ENCODE measurements around the gene EIPR1.
"Not testable (repeated sequence)": the region's sequence is repeated elsewhere in the genome, so short reads cannot be mapped to it uniquely, and the experiment has no call there.

Gene EIPR1

DNA sequence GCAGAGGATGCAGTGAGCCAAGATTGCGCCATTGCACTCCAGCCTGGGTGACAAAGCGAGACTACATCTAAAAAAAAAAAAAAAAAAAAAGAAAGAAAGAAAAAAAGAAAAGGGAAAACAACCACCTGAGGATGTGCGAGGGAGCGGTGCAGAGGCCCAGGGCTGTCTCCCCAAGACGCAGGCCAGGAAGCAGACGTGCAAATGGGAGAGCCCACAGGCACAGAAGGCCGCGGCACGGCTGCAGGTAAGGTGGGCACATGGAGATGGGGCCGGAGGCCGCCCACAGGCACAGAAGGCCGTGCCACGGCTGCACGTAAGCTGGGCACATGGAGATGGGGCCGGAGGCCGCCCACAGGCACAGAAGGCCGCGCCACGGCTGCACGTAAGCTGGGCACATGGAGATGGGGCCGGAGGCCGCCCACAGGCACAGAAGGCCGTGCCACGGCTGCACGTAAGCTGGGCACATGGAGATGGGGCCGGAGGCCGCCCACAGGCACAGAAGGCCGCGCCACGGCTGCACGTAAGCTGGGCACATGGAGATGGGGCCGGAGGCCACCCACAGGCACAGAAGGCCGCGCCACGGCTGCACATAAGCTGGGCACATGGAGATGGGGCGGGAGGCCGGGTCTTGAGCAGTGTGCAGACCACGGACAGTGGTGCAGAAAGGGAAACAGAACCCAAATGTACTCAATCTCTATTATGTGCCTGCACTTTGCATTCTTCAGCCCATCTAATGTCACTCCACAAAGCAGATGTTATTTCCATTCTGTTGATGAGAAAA, 93.6 kb downstream of the EIPR1 start:
- not testable (repeated sequence) for DNase-seq

DNA sequence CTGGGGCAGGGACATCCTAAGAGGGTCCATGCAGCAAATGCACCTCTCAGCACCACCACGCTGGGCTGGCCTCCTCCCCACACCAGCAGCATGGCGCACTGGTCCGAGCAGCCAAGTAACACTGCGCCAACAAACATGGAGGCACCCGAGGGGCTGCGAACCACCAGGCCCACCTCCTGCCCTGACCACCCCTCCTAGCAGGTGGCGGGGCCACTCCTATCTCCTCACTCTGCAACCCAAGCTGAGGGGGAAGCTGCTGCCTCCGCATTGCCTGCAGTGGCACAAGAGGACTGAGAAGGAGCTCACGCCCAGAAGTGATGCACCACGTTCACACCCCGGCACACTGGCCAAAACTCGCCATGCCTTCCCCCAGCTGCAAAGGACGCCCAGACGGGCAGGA, 94.4 kb downstream of the EIPR1 start:
- DNase-seq = no peak

DNA sequence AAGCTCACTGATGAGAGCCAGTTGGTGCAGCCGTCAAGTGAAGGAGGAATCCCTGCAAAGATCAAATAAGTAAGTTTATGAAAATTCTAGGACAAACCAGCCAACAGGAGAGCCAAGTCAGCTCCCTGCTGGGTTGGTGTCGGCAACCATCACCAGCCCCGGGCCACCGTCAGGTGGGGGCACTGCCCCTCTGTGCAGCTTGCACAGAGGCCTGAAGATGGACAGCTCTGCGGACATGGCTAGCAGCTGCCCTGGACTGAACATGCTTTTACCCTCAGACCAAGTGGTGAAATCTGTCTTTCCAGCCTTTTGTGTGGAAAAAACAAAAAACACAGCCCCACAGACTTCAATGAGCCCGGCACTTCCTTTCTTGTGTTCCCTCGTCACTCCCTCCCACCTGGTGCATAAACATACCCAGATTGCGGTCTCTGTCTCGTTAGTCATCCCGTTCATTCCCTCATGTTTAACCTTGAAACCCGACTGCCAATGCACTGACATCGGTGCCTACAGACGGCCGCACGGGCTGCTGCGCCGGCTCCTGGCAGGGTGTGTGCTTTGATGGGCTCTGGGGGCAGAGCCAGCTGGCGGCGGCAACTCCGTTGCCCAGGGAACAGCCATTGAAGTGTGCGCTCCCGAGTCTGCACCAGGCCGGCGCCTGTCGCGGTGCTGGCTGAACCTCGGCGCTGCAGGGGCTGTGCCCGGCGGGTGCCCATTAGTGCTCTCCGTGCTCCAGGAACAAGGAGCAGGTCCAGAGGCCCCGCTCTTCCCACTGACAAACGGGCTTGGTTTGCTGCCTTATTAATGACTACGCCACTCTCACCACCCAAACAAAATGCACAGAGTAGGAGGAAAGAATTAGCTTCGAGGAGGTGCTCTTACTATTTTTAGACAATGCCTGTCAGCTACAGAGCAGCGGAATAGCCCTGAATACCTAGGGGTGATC, 95.3 kb downstream of the EIPR1 start:
- no peak for DNase-seq

DNA sequence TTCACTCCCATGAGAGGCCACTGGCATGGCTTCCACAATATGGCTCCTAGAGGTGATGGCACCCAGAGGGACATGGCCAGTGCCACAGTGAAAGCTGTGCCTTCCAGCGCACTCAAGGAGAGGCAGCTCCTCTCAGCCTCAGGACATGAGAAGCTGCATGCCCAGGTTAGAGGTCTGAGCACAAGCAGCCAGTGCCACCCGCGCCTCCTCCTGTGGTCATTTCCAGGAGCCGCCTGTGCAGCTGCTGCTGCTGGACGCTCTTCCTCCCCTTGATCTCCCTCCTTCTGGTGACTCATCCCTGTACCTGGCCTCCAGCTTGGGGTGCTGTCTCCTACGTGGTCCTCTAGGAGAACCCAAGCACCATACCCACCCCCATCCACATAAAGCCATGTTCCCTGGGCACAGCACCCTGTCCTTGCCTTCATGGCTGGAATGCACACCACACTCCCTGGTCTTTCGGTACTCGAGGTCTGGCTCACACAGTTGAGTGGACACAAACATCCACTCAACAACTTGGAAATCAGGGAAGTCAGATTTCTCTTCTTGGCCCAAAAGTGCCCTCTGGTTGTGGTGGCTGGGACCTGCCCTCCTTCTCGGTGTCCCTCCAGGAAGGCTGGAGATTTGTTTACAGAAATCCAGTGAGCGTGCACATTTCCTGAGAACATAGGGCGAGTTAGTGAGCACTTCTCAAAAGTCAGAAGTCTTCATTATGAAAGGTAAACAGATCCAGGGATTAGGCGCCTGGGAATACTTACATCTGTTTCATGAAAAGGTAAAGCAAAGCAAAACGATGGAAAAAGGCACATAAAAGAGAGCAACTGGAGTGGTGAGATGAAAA, 96.7 kb downstream of the EIPR1 start:
- DNase-seq = no peak

DNA sequence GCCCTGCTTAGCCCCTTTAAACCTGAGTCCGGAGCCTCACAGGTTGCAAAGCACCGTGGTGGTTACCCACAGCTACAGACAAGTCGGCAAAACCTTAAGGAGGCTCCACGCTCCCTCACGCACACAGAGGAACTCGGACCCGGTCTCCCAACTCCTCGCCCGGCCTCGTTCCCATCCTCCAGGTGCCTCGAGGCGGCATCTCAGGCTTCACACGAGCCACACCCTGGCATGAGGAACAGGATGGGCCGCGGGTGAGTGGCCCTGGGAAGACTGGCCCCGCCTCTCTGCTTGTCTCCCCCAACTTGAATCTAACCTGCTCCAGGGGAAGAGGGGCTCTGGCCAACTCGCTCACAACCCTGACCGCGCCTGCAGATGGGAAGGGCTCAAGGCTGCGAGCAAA, 97.4 kb downstream of the EIPR1 start:
- DNase-seq = no peak

DNA sequence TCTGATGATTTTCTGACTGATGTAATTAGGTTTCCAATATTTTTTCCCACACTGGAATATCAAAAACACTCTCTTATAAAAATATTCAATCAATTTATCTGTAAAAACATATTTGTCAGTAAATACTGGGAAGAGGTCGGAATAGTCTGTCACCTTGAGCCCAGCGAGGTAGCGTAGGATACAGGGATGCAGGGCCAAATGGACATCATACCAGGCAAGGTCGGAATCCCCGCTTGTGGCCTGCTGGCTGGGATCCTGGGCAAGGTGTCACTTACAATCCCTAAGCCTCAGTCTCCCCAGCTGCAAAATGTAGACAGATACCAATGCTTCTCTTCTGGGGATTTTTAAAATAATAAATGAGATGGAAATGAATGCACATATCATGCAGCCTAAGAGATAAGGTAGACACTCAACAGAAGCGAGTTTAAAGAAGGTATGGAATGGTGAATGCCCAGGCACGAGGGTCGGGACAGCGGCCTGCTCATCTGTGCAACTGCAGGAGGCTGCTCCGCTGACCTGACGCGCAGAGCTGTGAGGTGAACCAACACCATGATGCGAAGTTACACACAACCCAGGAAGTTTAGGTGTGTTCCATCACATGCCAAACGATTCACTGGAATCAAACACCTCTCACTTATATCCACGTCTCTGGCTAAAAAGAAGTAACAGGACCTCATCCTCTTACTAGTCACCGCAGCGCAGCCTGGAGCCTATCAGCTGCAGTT, 98.2 kb downstream of the EIPR1 start:
- no peak for DNase-seq

DNA sequence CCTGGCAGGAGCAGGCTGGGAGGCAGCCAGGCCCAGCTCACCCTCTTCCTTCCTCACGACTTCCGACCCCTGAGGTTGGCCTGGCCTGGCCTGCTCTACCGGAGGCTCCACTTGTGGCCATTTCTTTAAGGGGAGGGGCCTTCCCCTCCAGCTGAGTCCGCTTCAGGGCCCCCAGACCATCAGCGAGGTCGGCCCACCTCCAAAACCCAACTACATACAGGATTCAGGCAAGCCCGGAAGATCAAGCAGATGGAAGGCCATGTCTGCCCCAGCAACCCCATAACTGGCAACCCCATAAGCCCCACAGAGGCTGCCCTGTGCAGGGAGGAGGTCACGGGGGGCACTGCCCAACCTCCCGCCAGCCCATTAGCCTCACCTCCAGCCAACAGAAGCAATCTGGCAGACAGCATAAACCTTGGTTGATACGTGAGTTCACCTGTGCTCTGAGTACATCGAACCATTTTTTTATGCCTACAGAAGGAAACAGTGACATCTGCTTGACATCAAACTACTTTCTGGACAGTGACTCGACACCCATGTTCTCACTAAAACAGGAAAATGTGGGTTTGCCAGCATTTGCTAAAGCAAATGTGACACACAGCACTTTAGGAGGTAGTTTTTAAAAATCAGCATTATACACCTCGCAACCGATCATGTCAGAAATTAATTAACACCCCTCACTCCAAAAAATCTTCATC, 98.9 kb downstream of the EIPR1 start:
- DNase-seq = no peak

DNA sequence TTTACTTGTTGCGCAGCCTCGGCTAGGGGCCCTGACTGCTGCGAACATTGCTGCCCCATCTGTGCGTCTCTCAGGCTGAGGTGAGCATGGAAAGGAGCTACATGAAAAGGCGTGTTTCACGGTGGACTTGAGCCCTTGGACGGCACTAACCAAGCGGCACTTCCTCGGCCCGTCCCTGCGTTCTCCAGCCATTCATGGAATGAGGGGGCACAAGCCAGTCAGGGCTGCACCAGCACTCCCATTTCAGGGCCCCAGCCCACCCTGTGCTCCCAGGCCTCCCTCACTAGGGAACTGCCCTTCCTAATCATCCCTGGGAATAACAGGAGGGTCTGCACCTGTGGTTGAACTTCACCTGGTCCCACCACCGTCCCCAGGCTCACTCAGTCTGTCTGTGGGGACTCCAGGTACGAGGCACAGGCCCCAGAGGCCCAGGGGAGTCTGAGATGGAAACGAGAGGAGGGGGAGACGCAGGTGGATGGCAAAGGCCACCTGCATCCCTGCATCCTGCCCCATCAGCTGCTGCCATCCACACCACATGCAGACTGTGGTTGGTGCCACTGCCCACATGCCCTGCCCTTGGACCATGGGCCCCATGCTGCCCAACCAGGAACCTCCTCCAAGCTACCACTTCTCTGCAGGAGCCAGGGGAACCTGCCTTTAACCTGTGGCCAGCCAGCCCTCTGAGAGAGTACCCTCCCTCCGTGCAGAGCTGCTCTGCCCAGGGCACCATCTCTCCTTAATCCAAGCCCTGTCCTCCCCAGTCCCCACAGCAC, 99.7 kb downstream of the EIPR1 start:
- no peak for DNase-seq

DNA sequence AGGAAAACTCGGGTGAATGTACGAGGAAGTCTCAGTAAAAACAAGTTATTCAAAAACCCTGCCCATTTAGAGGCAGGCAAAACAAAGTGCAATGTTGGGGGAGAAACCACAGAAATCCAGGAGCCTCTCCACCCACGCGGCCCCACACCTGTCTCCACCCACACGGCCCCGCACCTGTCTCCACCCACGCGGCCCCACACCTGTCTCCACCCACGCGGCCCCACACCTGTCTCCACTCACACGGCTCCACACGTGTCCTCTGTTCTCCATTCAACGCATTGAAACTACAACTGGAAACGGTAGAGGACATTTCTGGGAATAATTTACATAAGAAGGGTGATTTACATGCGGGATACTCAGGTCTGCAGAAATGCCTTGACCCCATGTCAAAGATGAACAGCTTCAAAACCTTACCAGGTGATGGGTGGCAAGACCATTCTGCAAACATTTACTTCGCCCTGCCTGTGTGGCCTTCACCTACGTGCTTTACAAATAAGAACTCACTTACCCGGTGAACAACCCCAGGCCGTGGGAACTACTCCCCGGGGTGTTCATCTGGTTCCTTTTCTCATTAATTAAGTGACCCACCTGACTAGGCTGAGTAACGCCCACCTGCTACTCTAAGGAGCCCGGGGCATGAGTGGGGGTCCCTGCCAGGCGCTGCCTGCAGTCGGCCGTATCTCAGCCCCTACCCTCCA, 100.4 kb downstream of the EIPR1 start:
- no peak for DNase-seq

DNA sequence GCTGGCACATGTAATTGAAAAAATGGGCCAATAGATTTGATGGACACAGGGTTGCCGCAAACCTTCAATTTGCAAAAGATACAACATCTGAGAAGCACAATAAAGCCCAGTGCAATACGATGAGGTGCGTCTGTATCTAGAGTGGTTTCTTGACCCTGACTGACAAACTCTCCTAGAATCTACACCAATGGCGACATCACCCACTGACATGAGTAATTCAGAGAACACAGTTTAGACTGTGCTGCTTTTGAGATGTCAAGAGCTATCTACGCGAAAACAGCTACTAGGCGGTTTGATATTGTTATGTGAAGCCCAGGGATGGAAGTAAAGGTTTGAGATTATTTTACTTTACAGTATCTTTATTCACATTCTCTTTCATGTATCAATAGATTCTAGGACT, 104.9 kb downstream of the EIPR1 start:
- no peak for DNase-seq

DNA sequence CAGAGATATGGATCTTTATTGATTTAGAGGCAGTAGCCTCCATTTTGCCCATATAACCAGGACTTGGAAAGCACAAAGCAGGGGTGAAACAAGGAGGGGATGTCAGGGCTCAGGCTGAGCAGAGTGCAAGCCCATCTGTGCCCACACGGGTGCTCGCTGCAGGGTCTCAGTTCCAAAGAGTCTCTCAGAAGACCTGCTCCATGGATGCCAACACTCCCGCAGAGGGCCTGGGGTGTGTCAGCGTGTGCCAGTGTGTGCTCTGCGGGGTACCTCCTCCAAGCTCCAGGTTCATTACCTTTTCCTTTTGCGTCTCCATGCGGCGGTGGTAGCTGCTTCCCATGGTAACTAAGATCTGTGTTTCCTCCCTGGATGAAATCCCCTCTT, 107.5 kb downstream of the EIPR1 start:
- no peak for DNase-seq

DNA sequence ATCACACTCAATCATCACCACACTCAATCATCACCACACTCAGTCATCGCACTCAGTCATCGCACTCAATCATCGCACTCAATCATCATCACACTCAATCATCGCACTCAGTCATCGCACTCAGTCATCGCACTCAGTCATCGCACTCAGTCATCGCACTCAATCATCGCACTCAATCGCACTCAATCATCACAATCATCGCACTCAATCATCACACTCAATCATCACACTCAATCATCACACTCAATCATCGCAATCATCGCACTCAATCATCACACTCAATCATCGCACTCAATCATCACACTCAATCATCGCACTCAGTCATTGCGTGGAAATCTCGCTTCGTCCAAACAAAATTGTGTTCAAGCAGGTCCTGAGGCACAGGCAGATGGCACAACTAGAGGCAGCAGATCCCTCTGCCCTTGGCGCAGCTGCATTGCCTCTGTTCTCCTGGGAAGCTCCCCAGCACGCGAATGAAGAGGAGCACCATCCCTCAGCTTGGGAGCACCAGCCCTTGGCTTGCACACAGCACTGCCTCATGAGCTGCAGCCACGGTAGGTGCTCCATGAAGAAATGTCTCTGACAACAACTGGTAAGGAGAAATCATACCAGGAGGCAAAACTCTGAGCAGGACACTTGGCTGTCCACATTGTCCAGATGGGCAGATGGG, 108.1 kb downstream of the EIPR1 start:
- no peak for DNase-seq

DNA sequence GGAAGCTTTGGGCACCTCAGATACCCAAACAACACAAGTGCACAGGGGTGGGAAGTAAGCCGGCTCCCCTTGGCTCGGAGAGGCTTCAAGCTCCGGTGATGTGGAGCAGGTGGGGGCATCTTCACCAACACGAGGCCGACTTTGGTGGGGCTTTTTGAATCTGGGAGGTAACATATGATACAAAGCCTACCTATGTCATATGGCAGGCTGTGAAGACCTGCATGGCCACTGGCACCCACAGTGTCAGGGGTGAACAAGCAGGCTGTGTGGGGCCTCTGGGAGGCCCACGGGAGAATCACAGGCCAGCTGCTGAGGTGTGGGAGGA, 109.0 kb downstream of the EIPR1 start:
- no peak for DNase-seq

DNA sequence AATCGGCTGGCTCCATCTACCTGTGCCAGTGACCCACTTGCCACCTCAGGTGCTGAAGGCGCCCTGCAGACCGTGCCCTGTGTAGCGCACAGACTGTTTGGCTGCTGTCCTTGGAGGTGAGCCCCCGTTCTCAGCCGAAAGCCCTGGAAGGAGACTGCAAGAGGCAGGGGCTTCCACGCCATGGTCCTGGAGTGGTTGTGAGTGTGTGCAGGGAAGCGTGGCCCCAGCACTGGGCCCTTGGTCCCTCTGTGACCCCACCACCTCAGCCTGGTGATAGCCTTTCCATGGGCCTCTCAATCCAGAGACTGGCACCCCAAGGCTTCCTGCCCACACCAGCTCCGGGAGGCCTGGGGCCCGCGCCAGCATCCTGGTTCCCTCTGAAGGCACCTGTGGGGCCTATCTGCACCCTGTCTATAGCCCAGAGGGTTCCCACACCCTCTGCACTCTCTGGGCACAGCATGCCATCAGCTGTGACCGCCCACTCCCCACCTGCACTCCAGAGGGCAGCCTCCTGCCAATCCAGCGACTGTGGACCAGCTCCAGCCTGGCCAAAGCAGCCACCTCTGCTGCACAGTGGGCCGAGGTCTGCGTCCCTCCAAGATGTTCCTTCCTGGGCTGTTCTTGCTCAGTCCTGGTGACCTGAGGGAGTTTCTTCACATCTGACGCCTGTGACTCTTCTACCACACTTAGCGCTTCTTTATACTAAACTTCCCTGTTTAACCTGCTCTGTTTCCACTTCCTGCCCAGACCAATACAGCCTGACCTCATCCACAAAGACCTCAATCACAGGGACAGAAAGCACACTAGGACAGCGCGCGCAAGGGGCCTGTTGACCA, 109.5 kb downstream of the EIPR1 start:
- no peak for DNase-seq

DNA sequence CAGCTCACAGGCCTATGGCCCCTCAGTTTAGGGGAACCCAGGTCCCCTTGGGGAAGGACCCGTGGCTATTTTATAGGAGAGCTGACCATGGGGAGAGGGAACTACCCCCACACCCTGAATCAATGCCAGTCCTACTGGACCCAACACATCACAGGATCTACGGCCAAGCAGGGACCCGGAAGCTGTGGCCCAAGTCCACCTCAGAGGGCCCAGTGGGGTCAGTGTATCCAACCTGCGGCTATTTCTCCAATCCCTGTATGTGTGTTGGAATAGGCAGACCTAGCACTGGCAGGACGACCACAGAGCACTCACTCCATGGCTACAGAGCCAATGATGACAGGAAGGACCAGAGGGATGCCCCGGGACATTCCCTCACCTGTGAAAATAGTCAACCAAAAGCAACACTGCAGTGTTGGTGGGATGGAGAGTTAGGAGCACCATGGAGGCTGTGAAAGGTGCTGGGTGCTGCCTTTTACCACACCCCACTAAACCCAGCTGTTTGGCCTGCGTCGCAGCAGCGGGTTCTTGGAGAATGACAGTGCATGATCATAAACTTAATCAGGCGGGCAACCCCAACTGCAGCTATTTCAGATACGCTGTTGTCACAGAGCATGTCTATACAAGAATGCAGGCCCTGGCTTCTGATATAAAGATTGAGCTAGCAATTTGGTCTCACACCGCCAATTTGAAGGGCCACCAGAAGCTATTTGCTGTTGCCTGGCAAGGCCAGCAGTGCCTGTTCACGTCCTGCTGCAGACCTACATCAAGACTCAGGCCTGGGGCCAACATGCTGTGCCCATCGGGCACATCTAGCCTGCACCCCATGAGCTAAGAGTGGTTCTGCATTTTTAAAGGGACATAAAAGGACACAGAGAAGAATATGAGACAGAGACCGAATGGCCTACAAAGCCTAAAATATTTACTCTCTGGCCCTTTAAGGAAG, 110.4 kb downstream of the EIPR1 start:
- DNase-seq = no peak

DNA sequence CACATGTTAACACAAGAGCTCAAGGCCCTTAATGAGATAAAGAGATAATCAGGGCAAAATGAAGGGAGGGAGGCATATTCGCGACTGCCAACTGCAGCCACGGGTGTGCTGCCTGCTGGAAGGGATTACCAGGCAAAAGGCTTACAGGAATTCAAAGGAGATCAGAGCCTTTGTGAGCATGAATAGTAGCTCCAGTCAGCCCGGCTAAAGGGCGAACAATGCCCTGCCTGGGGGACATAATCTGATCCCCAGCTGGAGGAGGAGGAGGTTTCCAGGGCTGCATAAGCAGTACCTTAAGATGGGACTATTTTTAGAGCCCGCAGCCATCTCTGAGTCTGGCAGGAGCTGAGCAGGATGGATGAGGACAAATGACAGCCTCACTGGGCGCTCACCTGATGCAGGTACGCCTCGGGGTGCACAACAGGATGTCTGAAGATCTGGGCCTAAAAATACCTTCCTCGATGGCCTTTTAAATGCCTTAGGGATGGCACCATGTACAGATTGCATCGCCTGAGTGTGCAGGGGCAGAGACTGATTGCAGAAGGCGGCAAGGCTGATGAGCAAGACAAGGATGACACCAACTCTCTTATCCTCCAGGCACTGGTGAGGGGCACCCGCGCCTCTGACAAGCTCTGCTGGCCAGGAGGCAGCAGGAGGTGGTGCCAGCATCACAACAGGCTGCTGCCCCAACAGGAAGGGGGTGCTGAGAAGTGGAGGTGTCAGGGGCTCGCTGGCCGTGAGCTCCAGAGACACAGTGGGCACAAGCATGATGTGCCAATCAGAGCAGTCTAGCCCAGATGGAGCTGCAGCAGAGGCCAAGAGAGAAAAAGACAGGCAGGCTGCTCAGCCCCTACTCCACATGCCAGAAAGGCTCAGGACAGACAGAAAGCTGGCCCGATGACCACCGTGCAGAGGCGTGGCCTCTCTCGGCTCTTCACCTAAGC, 111.4 kb downstream of the EIPR1 start:
- no peak for DNase-seq

DNA sequence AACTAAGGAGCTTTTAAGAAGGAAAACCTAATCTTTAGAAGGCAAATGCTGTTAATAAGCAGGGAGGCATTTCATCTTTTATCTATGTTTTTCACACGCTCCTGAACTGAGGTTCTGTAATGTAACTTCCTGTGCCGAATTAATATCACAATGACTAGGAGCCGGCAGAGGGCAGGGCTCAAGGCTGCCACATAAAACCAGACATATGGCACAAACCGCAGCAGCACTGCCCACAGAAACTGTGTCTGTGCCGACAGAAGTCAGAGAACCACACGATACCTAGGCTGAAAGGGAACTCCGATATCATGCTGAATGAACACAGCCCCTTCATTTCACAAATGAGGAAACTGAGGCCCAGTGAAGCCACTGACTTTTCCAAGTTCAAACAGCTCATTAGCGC, 112.1 kb downstream of the EIPR1 start:
- no peak for DNase-seq
